GM19025 (cell line): ENCODE results near the gene ANKRD62.
"Not testable (repeated sequence)": the region's sequence is repeated elsewhere in the genome, so short reads cannot be mapped to it uniquely, and the experiment has no call there.

ENCODE experiments used
- ATAC-seq: cut with Tn5 transposase; IDR thresholded peaks from one replicate; pipeline ENCODE4 v1.9.1; 2021; ENCODE audit warnings: mild to moderate bottlenecking, low read depth, moderate library complexity; ENCODE audit not compliant: unreplicated experiment

ANKRD62 gene

GRCh38 chr18:12092398-12093229, 1.0 kb upstream of the ANKRD62 start:
- no peak for ATAC-seq

GRCh38 chr18:12098374-12098773, 4.7 kb downstream of the ANKRD62 start:
- no peak for ATAC-seq

DNA sequence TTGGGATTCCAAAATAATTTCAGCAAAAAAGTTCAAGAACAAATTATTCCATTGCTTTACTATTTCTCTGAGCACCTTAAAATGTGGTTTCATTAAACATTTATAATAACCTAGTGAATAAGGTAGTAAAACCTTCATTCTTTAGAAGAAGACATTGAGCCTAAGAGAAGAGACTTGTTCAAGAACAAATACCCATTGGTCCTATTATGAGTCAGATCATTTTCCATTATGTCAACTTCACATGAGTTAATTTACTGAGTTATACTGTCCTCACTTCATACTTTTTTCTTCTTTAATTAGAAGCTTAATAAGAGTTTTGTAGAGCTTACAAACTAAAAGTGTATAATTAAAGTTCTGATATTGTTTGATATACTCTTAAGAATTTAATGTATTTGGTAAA, 5.5 kb downstream of the ANKRD62 start:
- no peak for ATAC-seq

GRCh38 chr18:12101266-12101665, 7.6 kb downstream of the ANKRD62 start:
- no peak for ATAC-seq

- no peak for ATAC-seq
Observed at GRCh38 chr18:12102136-12102842, 8.6 kb downstream of the ANKRD62 start.

GRCh38 chr18:12106471-12106870, 12.8 kb downstream of the ANKRD62 start:
- ATAC-seq: no peak

DNA sequence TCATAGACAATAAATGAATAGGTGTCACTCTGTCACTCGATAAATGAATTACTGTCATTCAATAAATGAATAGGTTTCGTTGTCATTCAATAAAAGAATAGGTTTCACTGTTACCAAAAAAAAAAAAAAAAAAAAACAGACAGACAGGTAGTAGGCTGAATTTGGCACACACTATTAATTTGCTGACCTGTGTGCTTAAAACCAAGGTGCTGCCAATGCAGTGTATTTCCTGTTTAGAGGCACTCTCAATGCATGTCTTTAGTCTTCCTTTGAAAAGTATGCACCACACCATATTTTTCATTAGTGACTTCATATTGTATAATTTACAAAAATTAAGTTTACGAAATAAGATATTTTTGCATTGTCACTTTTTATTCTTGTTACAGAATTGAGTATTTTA, 16.2 kb downstream of the ANKRD62 start:
- no peak for ATAC-seq

GRCh38 chr18:12113999-12114646, 20.5 kb downstream of the ANKRD62 start:
- ATAC-seq: no peak

DNA sequence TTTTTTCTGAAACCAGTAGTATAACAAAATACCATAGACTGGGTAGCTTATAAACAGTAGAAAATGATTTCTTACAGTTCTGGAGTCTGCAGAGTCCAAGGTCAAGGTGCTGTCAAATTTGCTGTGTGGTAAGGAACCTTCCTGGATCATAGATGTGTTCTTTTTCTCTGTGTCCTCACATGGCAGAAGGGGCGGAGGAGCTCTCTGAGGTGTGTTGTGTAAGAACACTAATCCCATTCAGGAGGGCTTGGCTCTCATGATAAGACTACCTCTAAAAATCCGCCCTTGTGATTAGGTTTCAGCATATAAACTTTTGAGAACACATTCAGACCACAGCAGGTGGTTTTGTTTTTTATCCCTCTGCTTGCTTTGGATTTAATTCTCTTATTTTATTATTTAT, 25.7 kb downstream of the ANKRD62 start:
- ATAC-seq: no peak

- ATAC-seq: no peak
Observed at GRCh38 chr18:12121175-12122042, 27.8 kb downstream of the ANKRD62 start.

- not testable (repeated sequence) for ATAC-seq
Observed at GRCh38 chr18:12122043-12122389, 28.4 kb downstream of the ANKRD62 start.

GRCh38 chr18:12127647-12128046, 34.0 kb downstream of the ANKRD62 start:
- not testable (repeated sequence) for ATAC-seq

DNA sequence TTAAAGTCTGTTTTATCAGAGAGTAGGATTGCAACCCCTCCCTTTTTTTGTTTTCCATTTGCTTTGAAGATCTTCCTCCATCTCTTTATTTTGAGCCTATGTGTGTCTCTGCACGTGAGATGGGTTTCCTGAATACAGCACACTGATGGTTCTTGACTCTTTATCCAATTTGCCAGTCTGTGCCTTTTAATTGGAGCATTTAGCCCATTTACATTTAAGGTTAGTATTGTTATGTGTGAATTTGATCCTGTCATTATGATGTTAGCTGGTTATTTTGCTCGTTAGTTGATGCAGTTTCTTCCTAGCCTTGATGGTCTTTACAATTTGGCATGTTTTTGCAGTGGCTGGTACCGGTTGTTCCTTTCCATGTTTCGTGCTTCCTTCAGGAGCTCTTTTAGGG, 45.2 kb downstream of the ANKRD62 start:
- not testable (repeated sequence) for ATAC-seq

GRCh38 chr18:12140866-12141265, 47.2 kb downstream of the ANKRD62 start:
- not testable (repeated sequence) for ATAC-seq

DNA sequence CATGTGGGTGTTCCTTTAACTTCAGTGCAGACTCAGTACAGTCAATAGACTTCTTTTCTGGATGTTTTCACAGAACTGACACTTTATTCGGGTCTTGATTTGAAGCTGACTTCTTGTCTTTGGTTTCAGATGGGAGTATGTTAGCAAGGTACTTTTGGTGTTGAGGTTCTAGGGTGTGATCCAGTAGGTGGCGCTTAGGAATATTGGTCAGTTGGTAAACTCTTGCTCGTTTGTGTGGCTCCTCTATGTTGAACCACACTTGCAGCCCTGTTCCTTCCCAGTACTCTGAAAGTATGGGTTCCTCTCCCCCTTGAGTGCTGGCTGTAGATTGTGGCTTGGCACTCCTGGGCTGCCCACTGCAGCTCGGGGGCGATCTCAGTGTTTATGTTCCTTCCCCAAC, 48.1 kb downstream of the ANKRD62 start:
- ATAC-seq: not testable (repeated sequence)

DNA sequence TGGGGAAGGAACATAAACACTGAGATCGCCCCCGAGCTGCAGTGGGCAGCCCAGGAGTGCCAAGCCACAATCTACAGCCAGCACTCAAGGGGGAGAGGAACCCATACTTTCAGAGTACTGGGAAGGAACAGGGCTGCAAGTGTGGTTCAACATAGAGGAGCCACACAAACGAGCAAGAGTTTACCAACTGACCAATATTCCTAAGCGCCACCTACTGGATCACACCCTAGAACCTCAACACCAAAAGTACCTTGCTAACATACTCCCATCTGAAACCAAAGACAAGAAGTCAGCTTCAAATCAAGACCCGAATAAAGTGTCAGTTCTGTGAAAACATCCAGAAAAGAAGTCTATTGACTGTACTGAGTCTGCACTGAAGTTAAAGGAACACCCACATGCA, 55.8 kb downstream of the ANKRD62 start:
- ATAC-seq: not testable (repeated sequence)

GRCh38 chr18:12154361-12154760, 60.7 kb downstream of the ANKRD62 start:
- ATAC-seq: no peak

- ATAC-seq: no peak
Observed at GRCh38 chr18:12155996-12156395, 62.4 kb downstream of the ANKRD62 start.

GRCh38 chr18:12159446-12159845, 65.8 kb downstream of the ANKRD62 start:
- ATAC-seq: no peak

- ATAC-seq: no peak
Observed at GRCh38 chr18:12162786-12163185, 69.1 kb downstream of the ANKRD62 start.
